NCI-H2227 (cell line): Measurements from ENCODE around the gene NIM1K.
"Not testable (repeated sequence)": the region's sequence is repeated elsewhere in the genome, so short reads cannot be mapped to it uniquely, and the experiment has no call there.

Experiments
- DNase-seq: peaks from one replicate; lab custom pipeline; 2025; ENCODE audit not compliant: unreplicated experiment; lab: John Stamatoyannopoulos, UW

Gene NIM1K

GRCh38 chr5:43313035-43313853 is 121.2 kb downstream of the NIM1K start, which contains the start of gene HMGCS1:
TSS of gene HMGCS1 (minus strand) at chr5:43313412. CDS start at chr5:43298965, 14,447 bp downstream.
- DNase-seq = peak; percentile 100

GRCh38 chr5:43313854-43314457 is 121.9 kb downstream of the NIM1K start:
- peak; percentile 73 for DNase-seq

- DNase-seq = no peak
Observed at GRCh38 chr5:43314724-43315123, 122.7 kb downstream of the NIM1K start.

GRCh38 chr5:43315263-43315662 is 123.2 kb downstream of the NIM1K start:
- no peak for DNase-seq

- no peak for DNase-seq
Observed at GRCh38 chr5:43315682-43316081, 123.7 kb downstream of the NIM1K start.

GRCh38 chr5:43316421-43316820 is 124.4 kb downstream of the NIM1K start:
- DNase-seq = no peak

GRCh38 chr5:43320846-43321245 is 128.8 kb downstream of the NIM1K start:
- DNase-seq = no peak

GRCh38 chr5:43323488-43323887 is 131.5 kb downstream of the NIM1K start:
- not testable (repeated sequence) for DNase-seq

GRCh38 chr5:43325624-43326023 is 133.6 kb downstream of the NIM1K start:
- not testable (repeated sequence) for DNase-seq
